Stimulated activated CD4-positive, alpha-beta T cell treated with anti-CD3 and anti-CD28 coated beads, TNF-alpha, amount 100 ng/mL, for 1 hour (primary cell): ENCODE results near the gene CDYL2.

Experiments
- DNase-seq, 3 donors: peaks; one replicate each; pipeline ENCODE4 v3.0.0-alpha.2; 2020; ENCODE audit warnings: low read depth in 3 of 3, low spot score in 1 of 3

CDYL2 gene

DNA sequence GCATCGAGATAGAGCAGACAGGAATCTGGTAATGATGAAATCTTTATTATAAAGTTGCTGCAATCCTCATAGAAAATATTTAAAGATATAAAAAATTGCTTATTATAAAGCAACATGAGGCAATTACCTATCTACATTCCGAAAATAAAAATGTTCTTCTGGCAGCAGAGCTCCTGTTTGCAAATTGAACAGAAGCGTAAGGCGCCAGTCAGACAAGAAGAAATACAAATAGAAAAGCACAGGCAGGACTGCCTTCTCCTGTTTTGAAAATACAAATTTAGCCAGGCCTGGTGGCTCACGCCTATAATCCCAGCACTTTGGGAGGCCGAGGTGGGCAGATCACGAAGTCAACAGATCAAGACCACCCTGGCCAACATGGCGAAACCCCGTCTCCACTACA is 95.6 kb downstream of the CDYL2 start:
- no peak for DNase-seq

- no peak for DNase-seq
Observed at GRCh38 chr16:80707686-80708085, 96.7 kb downstream of the CDYL2 start.

- no peak for DNase-seq
Observed at GRCh38 chr16:80705596-80705995, 98.8 kb downstream of the CDYL2 start.

DNA sequence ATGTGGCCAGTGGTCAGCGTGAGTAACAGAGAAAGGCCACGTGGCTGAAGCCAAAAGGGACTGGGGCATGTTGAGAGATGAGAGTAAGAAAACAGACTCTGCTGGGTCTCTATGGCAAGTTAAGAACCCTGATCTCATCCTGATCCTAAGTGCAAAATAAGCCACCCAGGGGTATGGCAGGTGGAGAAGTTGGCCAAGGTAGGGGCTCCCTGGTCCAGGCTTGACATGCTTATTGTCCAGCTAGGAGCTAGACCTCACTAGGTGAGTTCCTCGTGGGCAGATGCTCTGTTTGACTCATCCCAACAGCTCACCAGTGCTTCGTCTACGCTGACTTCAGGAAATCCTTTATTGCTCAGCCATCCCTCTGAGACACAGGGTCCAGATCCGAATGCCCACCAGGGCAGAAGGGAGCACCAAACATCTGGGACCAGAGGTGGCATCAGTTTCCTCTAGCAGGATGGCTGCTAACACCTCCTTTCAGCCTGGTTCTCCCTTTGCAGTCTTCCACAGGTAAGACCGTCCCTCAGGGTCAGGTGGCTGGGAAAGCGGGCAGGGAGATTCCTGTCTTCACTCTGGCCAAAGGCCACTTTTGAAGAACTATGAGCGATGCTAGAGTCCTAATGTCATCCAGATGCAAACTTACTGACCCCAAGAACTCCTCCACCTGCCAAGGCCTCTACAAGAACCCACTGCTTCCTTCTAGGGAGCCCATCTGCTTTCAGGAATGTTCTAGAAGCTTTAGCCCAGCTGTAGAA is 99.5 kb downstream of the CDYL2 start:
- DNase-seq, result no peak

DNA sequence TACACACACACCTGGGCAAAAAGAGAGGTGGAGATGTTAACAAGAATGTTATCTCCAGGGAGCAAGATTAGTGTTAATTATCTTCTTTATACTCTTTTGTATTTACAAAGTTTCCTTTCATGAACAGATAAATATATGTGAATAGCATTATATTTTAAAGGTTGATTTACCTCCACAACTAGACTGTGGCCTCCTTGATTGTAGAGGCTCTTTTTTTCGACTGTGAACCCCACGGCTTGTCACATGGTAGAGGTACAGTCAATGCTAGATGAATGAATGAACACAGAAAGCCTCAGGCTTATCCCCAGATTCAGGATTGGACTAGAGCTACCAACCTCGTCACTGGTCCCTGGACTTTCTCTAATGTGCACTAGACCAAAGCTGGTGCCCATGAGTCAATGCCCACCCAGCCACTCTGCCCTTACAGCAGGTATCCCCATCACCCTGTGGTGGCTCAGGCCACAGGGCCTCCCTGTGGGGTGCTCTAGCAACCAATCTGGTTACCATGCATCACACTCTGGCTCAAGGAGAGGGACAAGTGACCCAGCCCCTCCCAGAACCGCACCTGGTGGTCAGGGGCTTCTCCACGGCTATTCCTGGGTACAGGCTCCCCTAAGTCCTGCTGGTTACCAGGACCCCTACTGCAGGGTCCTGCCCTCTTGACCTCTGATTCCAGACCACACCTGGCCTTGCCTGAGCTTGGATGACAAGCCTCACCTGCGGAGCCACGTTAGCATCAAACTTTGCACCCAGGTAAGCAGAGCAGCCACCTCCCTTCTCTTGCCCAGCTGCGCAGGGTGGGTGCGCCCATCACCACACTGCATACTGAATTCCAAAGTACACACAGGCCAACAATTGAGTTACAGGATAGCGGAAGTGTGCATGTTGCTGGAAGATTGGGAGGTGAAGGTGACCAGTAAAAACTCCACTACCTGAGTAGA is 101.0 kb downstream of the CDYL2 start:
- no peak for DNase-seq

- DNase-seq, result no peak
Observed at GRCh38 chr16:80702696-80703095, 101.7 kb downstream of the CDYL2 start.

DNA sequence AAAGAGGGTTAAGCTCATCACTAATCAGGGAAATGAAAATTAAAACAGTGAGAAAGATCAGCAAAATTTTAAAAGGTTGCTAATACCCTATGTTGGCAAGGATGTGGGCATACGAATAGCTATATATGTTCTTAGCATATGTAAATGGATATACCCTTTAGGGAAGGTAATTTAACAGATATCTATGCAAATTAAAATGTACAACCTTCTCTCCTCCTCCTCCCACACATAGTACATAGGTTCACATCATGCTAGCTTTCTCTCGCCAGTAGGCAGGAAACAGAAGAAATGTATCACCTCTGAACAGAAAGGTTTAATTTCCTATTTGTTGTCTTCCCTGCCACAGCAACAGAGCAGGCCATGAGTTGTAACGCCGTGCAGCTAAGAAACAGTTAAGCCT is 103.8 kb downstream of the CDYL2 start:
- no peak for DNase-seq

DNA sequence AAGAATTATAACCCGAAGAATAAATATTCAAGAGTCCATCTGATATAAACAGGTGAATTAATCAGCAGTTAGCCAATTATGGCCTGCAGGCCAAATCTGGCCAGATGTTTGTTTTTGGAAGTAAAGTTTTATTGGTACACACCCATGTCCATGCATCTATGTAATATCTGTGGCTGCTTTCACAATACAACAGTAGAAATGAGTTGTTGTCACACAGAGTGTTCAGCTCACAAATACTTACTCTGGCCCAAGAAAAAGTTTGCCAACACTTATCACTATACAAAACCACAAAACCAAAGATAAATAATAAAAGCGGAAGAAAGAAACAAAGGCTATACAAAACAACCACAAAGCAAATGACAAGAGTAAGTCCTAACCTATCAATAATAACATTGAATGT is 109.4 kb downstream of the CDYL2 start:
- DNase-seq, result no peak

DNA sequence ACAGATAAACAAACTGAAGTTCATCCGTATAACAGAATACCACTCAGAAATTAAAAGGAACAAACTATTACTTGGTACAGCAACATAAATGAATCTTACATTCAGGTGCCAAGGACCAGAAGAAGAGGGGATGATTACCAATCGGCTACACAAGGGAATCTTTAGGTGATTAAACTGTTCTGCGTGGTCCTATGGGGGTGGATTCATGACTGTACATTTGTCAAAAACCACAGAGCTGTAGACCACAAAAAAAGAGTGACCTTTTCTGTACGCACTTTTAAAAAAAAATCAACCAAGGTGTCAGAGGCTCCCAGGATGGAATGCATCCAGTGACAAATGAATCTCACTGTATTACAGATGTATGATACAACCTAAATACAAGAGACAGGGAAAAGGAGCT is 110.8 kb downstream of the CDYL2 start:
- no peak for DNase-seq

- DNase-seq, result no peak
Observed at GRCh38 chr16:80692270-80692669, 112.1 kb downstream of the CDYL2 start.

- DNase-seq, result no peak
Observed at GRCh38 chr16:80691111-80691741, 113.2 kb downstream of the CDYL2 start.

DNA sequence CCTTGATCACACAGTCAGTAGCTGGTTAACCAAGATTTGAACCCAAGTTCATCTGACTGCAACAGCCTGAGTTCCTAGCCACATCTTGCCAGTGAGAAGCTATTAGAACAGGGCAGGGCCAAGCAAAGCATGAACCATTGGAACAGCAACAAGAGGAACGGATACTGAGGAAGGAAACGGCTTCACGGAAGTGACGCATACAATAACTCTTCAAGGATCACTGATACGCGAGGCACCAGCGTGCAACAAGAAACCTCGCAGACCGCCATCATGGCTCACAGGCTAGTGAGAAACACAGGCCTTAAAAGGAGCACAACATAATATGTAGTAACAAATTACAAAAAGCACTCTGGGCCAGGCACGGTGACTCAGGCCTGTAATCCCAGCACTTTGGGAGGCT is 114.9 kb downstream of the CDYL2 start:
- DNase-seq, result no peak

- no peak for DNase-seq
Observed at GRCh38 chr16:80687606-80688005, 116.8 kb downstream of the CDYL2 start.

GRCh38 chr16:80684906-80685305 is 119.5 kb downstream of the CDYL2 start:
- no peak for DNase-seq

GRCh38 chr16:80684136-80684765 is 120.1 kb downstream of the CDYL2 start:
- DNase-seq, result no peak

- DNase-seq, result no peak
Observed at GRCh38 chr16:80683646-80684045, 120.8 kb downstream of the CDYL2 start.

GRCh38 chr16:80682421-80683070 is 121.9 kb downstream of the CDYL2 start:
- no peak for DNase-seq

DNA sequence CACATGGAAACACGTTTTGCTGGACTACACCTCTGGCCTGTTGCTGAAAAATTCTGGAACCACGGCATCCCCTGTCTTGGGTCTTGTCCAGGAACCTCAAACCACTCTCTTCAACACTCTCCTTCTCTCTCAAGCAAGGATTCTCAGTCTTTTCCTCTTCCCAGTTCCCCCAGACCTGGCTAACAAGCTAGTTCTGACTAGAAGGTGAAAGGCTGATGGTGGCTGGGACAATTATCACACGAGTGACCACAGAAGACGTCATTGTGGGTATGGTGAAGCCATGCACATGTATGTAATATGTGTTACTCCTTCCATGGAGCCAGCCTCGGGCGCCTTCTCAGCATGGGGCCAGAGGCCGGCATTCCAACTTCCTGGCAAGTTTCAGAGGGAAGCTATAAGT is 123.0 kb downstream of the CDYL2 start:
- DNase-seq, result no peak

GRCh38 chr16:80680839-80681238 is 123.6 kb downstream of the CDYL2 start:
- DNase-seq, result no peak

DNA sequence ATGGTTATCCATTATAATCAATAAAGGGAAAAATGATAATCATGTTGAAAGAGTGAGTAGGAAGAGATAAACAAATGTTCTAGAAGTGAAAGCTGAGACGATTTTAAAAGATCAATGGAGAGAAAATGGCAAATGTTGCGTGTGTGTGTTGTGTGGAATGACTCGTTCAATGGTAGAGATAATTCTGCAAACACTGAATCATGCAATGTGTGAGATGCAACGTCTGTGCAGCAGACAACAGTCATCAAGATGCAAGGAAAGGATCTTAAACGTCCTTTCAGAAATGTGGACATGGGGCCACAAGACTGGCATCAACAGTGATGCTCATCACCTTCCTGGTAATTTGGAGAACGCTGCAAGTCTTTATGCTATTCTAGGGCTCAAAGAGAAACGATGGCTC is 124.4 kb downstream of the CDYL2 start:
- DNase-seq, result no peak

- no peak for DNase-seq
Observed at GRCh38 chr16:80674884-80675283, 129.5 kb downstream of the CDYL2 start.
